CD4-positive, alpha-beta T cell treated with Interleukin-21 for 1 hour (primary cell): ENCODE measurements around the gene CCDC124.
"Not testable (repeated sequence)": the region's sequence is repeated elsewhere in the genome, so short reads cannot be mapped to it uniquely, and the experiment has no call there.

Experiments
- DNase-seq: peaks from one replicate; pipeline ENCODE4 v3.0.0-alpha.2; 2020

The CCDC124 gene

DNA sequence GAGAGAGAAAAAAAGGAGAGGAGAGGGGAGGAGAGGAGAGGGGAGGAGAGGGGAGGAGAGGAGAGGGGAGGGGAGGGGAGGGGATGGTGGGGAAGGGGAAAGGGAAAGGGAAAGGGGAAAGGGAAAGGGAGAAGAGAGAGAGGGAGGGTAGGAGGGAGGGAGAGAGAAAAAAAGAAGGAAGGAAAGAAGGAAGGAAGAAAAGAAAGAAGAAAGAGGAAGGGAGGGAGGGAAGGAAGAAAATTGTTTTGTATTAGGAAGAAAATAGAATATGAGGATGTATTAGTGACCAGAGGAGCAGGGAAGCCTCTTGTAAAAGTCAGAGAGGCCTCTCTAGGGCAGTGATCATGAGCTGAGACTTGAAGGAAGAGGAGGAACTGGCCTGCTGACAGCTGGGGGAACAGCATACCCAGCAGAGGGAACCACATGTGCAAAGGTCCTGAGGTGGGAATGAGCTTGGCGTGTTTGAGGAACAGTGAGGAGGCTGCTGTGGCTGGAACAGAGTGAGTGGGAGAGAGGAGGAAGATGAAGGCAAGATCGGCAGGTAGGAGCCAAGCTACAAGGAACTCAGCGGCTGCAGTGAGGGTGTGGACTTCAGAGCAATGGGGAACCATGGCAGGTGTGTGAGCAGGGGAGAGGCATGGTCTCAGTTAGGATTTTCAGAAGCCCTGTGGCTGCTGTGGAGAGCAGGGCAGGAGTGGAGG is 24.5 kb downstream of the CCDC124 start:
- DNase-seq, result no peak

DNA sequence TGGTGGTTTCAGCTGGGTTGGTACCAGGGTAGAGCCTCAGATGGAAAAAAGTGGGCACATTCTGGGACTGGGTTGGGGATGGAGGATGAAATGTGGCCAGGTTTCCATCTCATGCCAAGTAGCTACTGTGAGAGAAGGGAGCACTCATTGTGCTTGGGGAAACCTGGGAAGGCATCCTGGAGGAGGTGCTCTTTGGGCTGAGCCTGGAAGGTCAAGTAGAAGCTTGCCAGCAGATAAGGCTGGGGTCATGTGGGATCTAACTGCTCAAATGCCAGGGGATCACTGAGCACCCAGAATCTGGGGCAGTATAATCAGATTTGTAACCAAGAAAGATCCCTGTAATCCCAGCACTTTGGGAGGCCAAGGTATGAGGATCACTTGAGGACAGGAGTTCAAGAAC is 25.1 kb downstream of the CCDC124 start:
- DNase-seq, result no peak

- no peak for DNase-seq
Measured at GRCh38 chr19:17963936-17964691, 31.3 kb downstream of the CCDC124 start.

GRCh38 chr19:17965370-17966128 is 32.7 kb downstream of the CCDC124 start:
- DNase-seq, result no peak

DNA sequence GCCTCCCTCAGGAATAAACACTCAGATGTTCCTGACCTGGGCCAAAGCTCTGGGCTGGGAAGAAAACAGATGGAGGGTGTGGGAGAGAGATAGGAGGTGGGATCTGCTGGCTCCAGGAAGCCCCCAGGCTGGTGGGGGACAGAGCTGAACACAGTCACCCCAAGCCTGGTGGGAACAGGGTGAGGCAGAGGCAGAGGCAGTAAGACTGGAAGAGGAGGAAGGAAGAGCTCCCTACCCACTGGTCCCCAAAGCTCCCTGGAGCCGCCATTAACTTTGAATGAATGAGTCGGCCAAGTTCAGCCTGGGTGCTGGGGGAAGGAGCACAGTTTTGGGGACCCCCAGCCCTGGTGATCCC is 33.3 kb downstream of the CCDC124 start:
- DNase-seq, result no peak

DNA sequence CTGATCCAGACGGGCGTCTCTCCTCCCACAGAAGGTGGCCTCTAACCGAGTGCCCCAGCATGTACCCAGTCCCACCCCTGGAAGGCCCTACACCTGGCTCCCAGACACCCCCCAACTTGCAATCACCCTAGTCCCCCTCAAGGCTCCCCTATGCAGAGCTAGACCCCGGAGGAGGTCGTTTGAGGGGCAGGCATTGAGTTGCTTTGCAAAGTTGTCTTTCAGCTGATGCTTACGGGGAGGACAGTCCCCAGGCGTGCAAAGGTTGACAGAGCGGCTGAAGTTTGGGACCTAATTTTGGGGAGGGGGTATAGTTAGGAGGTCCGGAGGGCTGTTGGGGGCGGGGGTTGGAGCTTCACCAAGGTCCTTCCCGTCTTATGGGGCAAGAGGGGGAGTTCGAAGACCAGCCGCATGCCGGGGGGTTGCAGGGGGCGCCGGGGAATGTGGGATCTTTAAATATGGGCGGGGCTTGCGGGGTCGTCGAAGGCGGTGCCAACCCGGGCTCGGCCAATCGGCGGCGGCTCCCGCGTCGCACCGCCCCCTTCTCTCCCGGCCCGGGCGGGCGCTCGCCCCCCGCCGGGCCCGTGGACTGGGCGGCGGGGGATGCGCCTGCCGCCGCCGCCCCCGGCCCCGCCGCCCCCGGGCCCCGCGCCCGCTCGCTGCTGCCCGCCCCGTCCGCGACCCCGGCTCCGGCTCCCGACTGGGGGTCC is 33.9 kb downstream of the CCDC124 start, which contains the start of gene KCNN1:
KCNN1 (plus strand) TSS at position 558 of the 707 bp plus-strand sequence. CDS start 6,782 bp downstream, outside the sequence.
- no peak for DNase-seq

GRCh38 chr19:17967257-17968051 is 34.6 kb downstream of the CCDC124 start:
- DNase-seq, result no peak

- DNase-seq, result no peak
Measured at GRCh38 chr19:17968362-17968761, 35.5 kb downstream of the CCDC124 start.

- no peak for DNase-seq
Measured at GRCh38 chr19:17969096-17969792, 36.4 kb downstream of the CCDC124 start.

DNA sequence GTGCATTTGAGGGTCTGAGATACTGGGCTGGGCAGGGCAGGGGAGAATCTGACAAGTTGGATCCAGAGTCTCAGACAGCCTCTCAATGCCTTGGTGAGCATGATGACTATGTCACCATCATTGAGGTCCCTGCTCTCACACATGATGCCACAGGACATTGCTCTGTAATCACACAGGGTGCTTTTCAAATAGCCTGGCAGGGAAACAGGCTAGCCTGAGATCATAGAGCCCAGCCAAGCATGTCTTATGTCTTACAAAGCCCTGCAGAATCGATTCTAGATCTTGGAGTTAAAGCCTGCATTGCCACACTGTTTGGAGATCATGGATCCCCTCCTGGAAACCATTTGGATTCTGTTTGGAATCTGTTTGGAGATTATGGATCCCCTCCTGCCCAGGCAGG is 39.4 kb downstream of the CCDC124 start:
- no peak for DNase-seq

GRCh38 chr19:17973759-17974158 is 40.9 kb downstream of the CCDC124 start:
- no peak for DNase-seq

DNA sequence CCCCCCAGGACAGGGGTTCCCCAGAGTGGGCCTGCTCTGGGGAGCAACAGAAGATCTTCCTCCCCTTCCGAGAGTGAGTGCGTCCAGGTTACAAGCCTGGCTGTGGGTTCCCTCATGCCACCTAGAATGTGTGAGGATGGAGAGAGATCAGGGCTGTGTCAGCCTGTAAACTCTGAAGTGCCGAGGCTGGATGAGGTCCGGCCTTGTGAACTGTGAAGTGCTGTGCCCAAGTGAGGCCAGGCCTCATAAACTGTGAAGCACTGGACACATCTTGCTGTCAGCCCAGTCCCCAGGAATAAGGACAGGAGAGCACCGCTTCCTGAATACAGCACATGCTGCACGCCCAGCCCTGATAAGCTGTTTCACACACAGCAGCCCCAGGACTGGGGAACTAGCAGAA is 41.7 kb downstream of the CCDC124 start:
- no peak for DNase-seq

DNA sequence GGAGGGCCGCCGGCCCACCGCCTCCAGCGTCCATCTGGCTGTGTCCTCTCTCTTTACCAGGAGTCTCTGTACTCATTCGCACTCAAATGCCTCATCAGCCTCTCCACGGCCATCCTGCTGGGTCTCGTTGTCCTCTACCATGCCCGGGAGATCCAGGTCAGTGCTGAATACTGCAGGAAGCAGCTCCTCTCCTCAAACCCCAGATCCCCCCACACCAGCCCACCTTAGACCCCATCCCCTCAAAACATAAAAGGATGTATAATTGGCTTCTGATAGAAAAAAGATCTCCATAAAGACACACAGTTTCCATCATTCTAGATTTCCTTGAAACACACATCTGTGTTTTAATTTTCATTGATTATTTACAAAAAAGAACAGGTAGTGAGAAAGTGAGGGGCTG is 42.2 kb downstream of the CCDC124 start:
- no peak for DNase-seq

DNA sequence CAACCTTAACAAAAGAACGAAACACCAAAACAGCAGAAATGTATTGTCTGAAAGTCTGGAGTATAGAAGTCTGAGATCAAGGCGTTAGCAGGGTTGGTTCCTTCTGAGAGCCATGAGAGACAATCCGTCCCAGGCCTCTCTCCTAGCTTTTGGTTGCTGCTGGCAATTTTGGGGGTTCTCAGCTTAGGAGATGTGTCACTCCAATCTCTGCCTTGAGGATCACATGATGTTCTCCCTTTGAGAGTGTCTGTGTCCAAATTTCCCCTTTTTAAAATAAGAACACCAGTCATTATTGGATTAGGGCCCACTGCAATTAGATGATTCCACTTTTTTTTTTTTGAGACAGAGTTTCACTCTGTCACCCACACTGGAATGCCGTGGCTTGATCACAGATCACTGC is 44.2 kb downstream of the CCDC124 start:
- DNase-seq, result no peak

- DNase-seq, result no peak
Measured at GRCh38 chr19:17977488-17977887, 44.7 kb downstream of the CCDC124 start.

- DNase-seq, result no peak
Measured at GRCh38 chr19:17981611-17982010, 48.8 kb downstream of the CCDC124 start.

DNA sequence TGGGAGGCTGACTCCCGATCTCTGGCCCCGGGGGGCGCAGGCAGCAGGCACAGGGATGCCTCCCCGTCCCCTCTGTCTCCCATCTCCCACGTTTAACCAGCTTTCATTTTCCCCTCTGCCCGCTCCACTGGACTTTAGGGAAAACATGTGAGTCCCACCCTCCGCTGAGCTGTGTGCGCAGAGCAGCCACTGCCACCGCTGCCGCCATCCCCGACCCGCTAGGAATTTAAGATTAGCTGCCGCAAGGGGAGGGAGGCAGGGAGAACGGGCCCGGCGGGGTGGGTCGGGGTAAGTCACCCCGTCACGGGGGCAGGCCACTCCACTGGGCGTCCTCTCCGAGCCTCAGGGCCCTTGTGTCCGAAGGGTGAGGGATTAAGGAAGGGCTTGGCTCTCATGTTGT is 49.6 kb downstream of the CCDC124 start:
- DNase-seq, result no peak

GRCh38 chr19:17985037-17985818 is 52.4 kb downstream of the CCDC124 start:
- no peak for DNase-seq

DNA sequence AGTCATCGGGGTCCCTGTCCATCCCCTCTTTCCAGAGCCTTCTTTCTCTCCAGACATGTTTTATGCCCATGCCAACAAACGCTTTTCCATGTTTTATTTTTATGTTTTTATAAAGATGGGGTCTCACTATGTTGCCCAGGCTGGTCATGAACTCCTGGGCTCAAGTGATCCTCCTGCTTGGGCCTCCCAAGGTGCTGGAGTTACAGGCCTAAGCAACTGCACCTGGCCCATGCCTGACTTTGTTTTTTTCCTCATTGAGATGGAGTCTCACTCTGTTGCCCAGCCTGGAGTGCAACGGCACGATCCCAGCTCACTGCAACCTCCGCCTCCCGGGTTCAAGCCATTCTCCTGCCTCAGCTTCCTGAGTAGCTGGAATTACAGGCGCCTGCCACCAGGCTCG is 53.8 kb downstream of the CCDC124 start:
- DNase-seq, result not testable (repeated sequence)

GRCh38 chr19:17988161-17988560 is 55.3 kb downstream of the CCDC124 start:
- no peak for DNase-seq
